SJSA1 (cell line): Measurements from ENCODE around the gene PRSS21. TPM values are rescaled to one million over a fixed set of nuclear protein-coding genes. Genes with fewer than 3 reads are reported as not detected.
A peak's percentile ranks its signal among the peaks of the same experiment; 100 is the strongest.

ENCODE experiments used
- DNase-seq, 2 experiments: peaks; one replicate each; pipeline ENCODE4 v3.0.0-alpha.2; 2015 to 2020; ENCODE audit warnings: low spot score in 2 of 2, low read depth in 1 of 2
- H3K27ac ChIP-seq: fragments of 250-450 bp; sonication (Bioruptor Pico); 2 replicates; pipeline ENCODE4 v1.5.1; 2020; ENCODE audit warnings: mild to moderate bottlenecking, moderate library complexity
- H3K27me3 ChIP-seq: fragments of 250-450 bp; sonication (Bioruptor Pico); replicated peaks from 2 replicates; pipeline ENCODE4 v1.5.1; 2020; ENCODE audit warnings: mild to moderate bottlenecking, moderate library complexity
- H3K36me3 ChIP-seq: fragments of 250-450 bp; sonication (Bioruptor Pico); 2 replicates; pipeline ENCODE4 v1.5.1; 2020; ENCODE audit warnings: mild to moderate bottlenecking
- H3K4me1 ChIP-seq: fragments of 250-450 bp; sonication (Bioruptor Pico); replicated peaks from 2 replicates; pipeline ENCODE4 v1.6.1; 2021; ENCODE audit warnings: mild to moderate bottlenecking
- H3K4me3 ChIP-seq: fragments of 250-450 bp; sonication (Bioruptor Pico); 2 replicates; pipeline ENCODE4 v1.5.1; 2020; ENCODE audit warnings: mild to moderate bottlenecking
- H3K9me3 ChIP-seq: fragments of 250-450 bp; sonication (Bioruptor Pico); replicated peaks from 2 replicates; pipeline ENCODE4 v1.5.1; 2020; ENCODE audit warnings: mild to moderate bottlenecking
- total RNA-seq: library from RNA; depleted of rRNA; stranded (reverse); fragments of >200 nt; shearing (Covaris generic); gene quantifications from 2 replicates; pipeline ENCODE4 v1.2.3, GENCODE V29; 2014

Gene PRSS21
- total RNA-seq, 1 experiment from 2014 or later: not detected

- no peaks in the 10 kb centered on the region for H3K9me3 ChIP-seq
- no peaks in the 10 kb centered on the region for H3K36me3 ChIP-seq
- peak in 1 of 2 experiments; percentile 31 for DNase-seq
- H3K4me1 ChIP-seq: no peaks in the 10 kb centered on the region
- H3K27ac ChIP-seq: no peak overlapping the region
- H3K4me3 ChIP-seq: no peak overlapping the region
- peaks cover 31% of the 10 kb centered on the region for H3K27me3 ChIP-seq
Measured at GRCh38 chr16:2819939-2820835, 3.1 kb downstream of the PRSS21 start.

DNA sequence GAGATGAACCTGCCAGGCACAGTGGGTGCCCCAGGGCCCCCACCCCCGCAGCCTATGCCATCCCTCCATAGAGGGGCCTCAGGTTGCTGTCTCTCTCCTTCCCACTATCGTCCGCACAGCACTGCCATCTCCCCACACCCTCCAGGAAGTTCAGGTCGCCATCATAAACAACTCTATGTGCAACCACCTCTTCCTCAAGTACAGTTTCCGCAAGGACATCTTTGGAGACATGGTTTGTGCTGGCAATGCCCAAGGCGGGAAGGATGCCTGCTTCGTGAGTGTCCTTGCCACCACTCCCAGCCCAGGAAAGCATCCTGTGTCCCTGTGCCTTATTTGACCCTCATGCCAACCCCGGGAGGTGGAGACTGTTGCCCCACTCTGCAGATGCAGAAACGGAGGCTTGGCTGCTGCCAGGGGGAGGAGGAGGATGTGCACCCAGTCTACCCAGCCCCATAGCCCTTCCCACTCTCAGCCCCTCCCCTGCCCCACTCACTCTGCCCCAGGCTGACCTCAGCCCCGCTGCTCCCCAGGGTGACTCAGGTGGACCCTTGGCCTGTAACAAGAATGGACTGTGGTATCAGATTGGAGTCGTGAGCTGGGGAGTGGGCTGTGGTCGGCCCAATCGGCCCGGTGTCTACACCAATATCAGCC, 3.9 kb downstream of the PRSS21 start:
- H3K4me1 ChIP-seq: no peaks in the 10 kb centered on the region
- no peak for DNase-seq
- H3K9me3 ChIP-seq: no peaks in the 10 kb centered on the region
- peaks cover 25% of the 10 kb centered on the region for H3K27me3 ChIP-seq
- no peak overlapping the region for H3K4me3 ChIP-seq
- H3K36me3 ChIP-seq: no peaks in the 10 kb centered on the region
- no peak overlapping the region for H3K27ac ChIP-seq

DNA sequence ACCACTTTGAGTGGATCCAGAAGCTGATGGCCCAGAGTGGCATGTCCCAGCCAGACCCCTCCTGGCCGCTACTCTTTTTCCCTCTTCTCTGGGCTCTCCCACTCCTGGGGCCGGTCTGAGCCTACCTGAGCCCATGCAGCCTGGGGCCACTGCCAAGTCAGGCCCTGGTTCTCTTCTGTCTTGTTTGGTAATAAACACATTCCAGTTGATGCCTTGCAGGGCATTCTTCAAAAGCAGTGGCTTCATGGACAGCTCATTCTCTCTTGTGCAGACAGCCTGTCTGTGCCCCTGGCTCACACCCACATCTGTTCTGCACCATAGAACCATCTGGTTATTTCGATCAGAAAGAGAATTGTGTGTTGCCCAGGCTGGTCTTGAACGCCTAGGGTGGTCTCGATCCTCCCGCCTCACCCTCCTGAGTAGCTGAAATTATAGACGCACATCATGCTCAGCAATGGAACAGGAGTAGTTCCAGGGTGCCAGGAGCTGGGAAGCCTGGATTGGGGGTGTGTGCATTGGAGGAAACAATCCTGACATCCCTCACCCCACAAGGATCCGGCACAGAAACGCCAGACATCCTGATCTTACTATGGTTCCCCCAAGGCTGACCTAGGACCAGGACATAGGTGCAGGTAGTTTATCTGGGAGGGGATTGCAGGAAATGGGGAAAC, 4.6 kb downstream of the PRSS21 start:
- H3K4me1 ChIP-seq: no peaks in the 10 kb centered on the region
- no peaks in the 10 kb centered on the region for H3K36me3 ChIP-seq
- H3K4me3 ChIP-seq: no peak overlapping the region
- peaks cover 24% of the 10 kb centered on the region for H3K27me3 ChIP-seq
- no peaks in the 10 kb centered on the region for H3K9me3 ChIP-seq
- H3K27ac ChIP-seq: no peak overlapping the region
- no peak for DNase-seq

DNA sequence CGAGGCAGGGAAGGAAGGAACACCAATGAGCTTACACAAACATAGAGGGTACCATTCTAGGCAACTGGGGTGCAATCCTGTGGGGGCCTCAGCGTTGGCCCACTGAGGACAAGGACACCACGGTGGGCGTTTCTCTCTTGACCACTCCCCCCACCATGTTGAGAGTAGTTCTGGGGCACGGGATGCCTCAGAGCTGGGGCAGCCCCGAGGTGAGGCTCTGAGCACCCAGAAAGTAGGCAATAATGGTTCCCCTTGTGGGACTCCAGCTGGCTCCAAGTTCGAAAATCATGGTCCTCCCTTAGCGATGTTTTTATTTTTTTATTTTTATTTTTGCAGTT, 5.1 kb downstream of the PRSS21 start:
- Histone ChIP-seq H3K27ac (no peak overlapping the region), H3K36me3 (no peaks in the 10 kb centered on the region), H3K4me3 (no peak overlapping the region), H3K27me3 (peaks cover 24% of the 10 kb centered on the region), H3K4me1 (no peaks in the 10 kb centered on the region), H3K9me3 (no peaks in the 10 kb centered on the region)
- no peak for DNase-seq

DNA sequence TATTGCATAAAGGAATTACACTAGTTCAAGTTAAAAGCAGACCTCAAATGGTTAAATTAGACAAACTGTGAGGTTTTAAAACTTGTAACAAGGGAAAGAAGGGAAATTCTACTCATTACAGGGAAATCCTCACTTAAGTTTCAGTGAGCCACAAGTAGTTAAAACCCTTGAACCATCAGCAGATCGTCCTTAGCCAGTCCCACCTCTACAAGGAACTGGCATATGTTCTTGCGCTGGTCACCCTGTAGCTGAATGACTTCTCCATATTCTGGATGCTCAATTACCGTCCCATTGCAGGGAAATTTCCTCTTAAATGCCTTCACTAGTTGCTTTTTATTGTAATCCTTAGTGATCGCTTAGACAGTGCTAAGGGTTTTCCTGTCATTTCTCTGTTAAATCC, 5.5 kb downstream of the PRSS21 start:
- Histone ChIP-seq H3K4me3 (no peak overlapping the region), H3K9me3 (no peaks in the 10 kb centered on the region), H3K4me1 (no peaks in the 10 kb centered on the region), H3K36me3 (no peaks in the 10 kb centered on the region), H3K27me3 (peaks cover 24% of the 10 kb centered on the region), H3K27ac (no peak overlapping the region)
- no peak for DNase-seq

GRCh38 chr16:2824626-2825025, 7.6 kb downstream of the PRSS21 start:
- Histone ChIP-seq H3K36me3 (no peaks in the 10 kb centered on the region), H3K27ac (no peak overlapping the region), H3K27me3 (peaks cover 15% of the 10 kb centered on the region), H3K4me1 (no peaks in the 10 kb centered on the region), H3K4me3 (no peak overlapping the region), H3K9me3 (no peaks in the 10 kb centered on the region)
- DNase-seq: no peak

GRCh38 chr16:2825049-2825742, 8.2 kb downstream of the PRSS21 start:
- no peak for DNase-seq
- Histone ChIP-seq H3K27ac (no peak overlapping the region), H3K27me3 (peaks cover 13% of the 10 kb centered on the region), H3K4me3 (no peak overlapping the region), H3K9me3 (no peaks in the 10 kb centered on the region), H3K36me3 (no peaks in the 10 kb centered on the region), H3K4me1 (no peaks in the 10 kb centered on the region)

DNA sequence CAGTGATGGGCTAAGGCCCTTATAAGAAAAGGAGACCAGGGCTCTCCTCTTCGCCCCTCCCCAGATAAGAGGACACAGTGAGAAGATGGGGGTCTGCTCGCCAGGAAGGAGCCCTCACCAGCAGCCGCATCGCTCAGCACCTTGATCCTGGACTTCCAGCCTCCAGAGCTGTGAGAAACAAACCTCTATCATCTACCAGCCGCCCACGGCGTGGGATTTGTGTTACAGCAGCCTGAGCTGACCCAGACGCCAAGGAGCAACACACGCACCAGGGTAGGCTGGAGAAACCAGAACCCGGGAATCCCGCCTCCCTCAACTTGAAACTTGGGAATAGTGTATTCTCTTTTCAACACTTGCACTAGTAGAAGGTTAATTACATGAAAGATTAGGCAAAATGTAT, 8.9 kb downstream of the PRSS21 start:
- Histone ChIP-seq H3K9me3 (no peaks in the 10 kb centered on the region), H3K4me1 (no peaks in the 10 kb centered on the region), H3K27me3 (peaks cover 13% of the 10 kb centered on the region), H3K36me3 (no peaks in the 10 kb centered on the region), H3K4me3 (no peak overlapping the region), H3K27ac (no peak overlapping the region)
- no peak for DNase-seq

GRCh38 chr16:2826591-2827373, 9.7 kb downstream of the PRSS21 start:
- Histone ChIP-seq H3K4me3 (no peak overlapping the region), H3K27me3 (peaks cover 9% of the 10 kb centered on the region), H3K27ac (no peak overlapping the region), H3K4me1 (no peaks in the 10 kb centered on the region), H3K9me3 (no peaks in the 10 kb centered on the region), H3K36me3 (no peaks in the 10 kb centered on the region)
- no peak for DNase-seq

DNA sequence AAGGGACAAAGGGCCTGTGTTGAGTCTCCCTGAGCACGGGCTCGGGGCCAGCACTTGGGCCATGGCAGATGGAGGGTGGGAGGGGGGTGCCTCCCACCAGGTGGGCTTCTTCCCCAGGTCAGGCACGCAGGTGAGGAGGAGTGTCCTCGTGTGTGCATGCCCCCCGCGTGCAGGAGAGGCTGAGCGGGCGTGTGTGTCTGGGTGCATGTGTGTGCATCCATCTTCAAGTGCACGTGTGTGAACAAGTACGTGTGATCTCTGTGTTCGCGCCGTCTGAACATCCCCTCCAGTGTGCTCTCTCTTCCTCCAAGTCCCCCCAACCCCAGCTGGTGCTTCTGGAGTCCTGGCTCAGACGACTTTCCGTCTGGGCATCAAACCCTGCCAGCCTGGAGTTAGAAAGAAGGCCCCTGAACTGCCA, 10.3 kb downstream of the PRSS21 start:
- no peaks in the 10 kb centered on the region for H3K4me1 ChIP-seq
- no peak overlapping the region for H3K4me3 ChIP-seq
- peaks cover 7% of the 10 kb centered on the region for H3K27me3 ChIP-seq
- no peak overlapping the region for H3K27ac ChIP-seq
- no peaks in the 10 kb centered on the region for H3K36me3 ChIP-seq
- DNase-seq: no peak
- H3K9me3 ChIP-seq: no peaks in the 10 kb centered on the region

DNA sequence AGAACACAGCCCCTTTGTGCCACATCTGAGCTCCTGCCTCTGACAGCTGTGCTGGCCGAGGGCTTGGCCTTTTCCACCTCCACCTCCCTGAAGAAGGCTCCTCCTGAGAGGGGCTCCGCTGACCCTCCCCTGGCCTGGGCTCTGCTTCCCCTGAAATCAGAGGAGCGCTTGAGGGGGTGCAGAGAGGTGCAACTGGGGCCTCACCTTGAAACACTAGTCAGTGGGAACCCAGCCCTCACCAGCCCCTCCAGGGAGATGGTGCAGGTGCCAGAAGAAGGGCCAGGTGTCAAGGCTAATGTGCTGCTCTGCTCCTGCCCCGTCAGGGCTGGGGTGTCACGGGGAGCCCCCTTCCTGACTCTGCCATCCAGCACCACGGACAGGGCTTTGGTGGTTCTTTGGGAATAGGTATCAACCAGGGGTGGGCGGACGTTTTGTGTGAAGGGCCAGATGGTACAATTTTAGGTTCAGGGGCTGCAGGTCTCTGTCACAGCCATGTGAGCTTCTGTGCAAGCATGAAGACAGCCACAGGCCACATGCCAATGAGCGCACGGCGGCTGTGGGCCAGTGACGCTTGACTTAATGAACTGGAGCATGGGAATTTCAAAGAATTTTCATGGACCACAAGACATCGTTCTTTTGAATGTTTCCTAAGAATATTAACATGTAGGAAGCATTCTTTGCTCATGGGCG, 10.9 kb downstream of the PRSS21 start:
- Histone ChIP-seq H3K4me3 (no peak overlapping the region), H3K36me3 (no peaks in the 10 kb centered on the region), H3K4me1 (no peaks in the 10 kb centered on the region), H3K27me3 (peaks cover 3% of the 10 kb centered on the region), H3K27ac (no peak overlapping the region), H3K9me3 (no peaks in the 10 kb centered on the region)
- no peak for DNase-seq

- no peaks in the 10 kb centered on the region for H3K4me1 ChIP-seq
- peaks cover under 1% of the 10 kb centered on the region for H3K27me3 ChIP-seq
- DNase-seq: no peak
- H3K36me3 ChIP-seq: no peaks in the 10 kb centered on the region
- no peaks in the 10 kb centered on the region for H3K9me3 ChIP-seq
- H3K4me3 ChIP-seq: no peak overlapping the region
- no peak overlapping the region for H3K27ac ChIP-seq
Measured at GRCh38 chr16:2828521-2828840, 11.4 kb downstream of the PRSS21 start.
